Measurements from ENCODE around the gene ANO6. TPM values are rescaled to one million over a fixed set of nuclear protein-coding genes. Genes with fewer than 3 reads are reported as not detected.

Gene ANO6
- total and polyA plus RNA-seq, 10 donors = 2.3 to 38.5 (median 31.7) TPM

DNA sequence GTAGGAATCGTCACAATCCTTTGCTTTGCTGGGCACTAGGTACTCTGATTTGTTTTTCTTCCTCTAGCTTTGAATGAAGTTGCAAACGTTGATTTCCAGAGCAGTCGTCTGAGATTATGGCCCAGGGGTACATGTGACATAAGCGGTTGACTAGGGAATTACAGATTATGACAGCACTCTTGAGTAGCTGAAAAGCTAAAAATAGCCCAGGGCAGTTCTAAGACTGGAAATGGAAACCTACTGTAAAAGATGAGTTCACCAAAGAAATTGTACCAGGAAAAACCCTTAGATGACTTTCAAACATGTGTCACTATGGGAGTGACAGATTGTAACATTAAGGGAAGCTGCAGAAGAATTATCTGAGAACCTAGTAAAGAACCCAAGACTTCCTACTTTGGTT is 108.5 kb downstream of the ANO6 start:
- H3K9me3 ChIP-seq = no peaks in the 10 kb centered on the region
- 54 to 69% (median 56%) methylated on average over 4 of the region's 4 CpGs for WGBS, 5 donors
- intact Hi-C loops (cut with DNase I; ENCODE audit: low total_unique reads) = no loop called here
- H3K36me3 ChIP-seq = no peaks in the 10 kb centered on the region
- H3K4me3 ChIP-seq = no peak overlapping the region
- no peaks in the 10 kb centered on the region for H3K4me1 ChIP-seq
- no peaks in the 10 kb centered on the region for H3K27me3 ChIP-seq (replicated peaks in 1 of 7)
- TF ChIP-seq, protein P1, sequence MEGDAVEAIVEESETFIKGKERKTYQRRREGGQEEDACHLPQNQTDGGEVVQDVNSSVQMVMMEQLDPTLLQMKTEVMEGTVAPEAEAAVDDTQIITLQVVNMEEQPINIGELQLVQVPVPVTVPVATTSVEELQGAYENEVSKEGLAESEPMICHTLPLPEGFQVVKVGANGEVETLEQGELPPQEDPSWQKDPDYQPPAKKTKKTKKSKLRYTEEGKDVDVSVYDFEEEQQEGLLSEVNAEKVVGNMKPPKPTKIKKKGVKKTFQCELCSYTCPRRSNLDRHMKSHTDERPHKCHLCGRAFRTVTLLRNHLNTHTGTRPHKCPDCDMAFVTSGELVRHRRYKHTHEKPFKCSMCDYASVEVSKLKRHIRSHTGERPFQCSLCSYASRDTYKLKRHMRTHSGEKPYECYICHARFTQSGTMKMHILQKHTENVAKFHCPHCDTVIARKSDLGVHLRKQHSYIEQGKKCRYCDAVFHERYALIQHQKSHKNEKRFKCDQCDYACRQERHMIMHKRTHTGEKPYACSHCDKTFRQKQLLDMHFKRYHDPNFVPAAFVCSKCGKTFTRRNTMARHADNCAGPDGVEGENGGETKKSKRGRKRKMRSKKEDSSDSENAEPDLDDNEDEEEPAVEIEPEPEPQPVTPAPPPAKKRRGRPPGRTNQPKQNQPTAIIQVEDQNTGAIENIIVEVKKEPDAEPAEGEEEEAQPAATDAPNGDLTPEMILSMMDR (IDR thresholded peaks at IDR 0.05 in 8 of 11, conservative IDR thresholded peaks at IDR 0.05 in 3 of 11) = no peak
- TF ChIP-seq POLR2AphosphoS5 (IDR thresholded peaks at IDR 0.05) (no peak), POLR2A (IDR thresholded peaks at IDR 0.05) (no peak)
- no peak overlapping the region for H3K27ac ChIP-seq
- no peak for DNase-seq

DNA sequence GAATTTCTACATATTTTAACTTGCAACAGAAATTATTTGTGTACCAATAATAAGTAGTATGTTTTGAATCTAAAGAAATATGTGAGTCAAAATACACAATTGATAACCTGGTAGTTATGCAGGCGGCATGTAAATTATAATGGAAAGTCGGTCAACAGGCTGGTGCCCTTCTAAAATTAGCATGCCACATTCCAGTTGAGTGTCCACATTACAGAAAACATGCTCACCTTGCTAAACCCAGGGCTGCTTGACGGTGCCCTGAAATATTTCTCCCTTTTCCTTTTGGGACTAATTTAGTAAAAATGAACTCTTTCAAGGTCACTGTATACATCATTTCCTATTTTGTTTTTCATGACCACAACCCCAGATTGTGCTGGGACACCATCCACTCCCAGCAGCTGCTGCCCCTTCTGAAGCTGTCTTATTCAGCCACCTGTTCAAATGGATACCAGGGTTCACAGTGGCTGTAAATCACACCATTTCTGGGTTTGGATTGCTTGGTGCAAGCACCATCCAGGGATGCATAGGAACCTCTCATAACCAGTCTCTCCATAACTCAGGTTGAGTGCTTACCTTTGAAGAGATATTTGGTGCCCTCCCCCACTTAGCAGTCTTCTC is 110.6 kb downstream of the ANO6 start:
- H3K27ac ChIP-seq = no peak overlapping the region
- 80 to 86% (median 85%) methylated on average over 3 of the region's 3 CpGs for WGBS, 5 donors
- TF ChIP-seq, protein P1 (IDR thresholded peaks at IDR 0.05 in 8 of 11, conservative IDR thresholded peaks at IDR 0.05 in 3 of 11) = no peak
- no peak for TF ChIP-seq POLR2AphosphoS5 (IDR thresholded peaks at IDR 0.05)
- no peak for TF ChIP-seq POLR2A (IDR thresholded peaks at IDR 0.05)
- H3K27me3 ChIP-seq (replicated peaks in 1 of 7) = no peaks in the 10 kb centered on the region
- DNase-seq = no peak
- H3K4me3 ChIP-seq = no peak overlapping the region
- H3K36me3 ChIP-seq = peaks cover 0 to 1% (median 0%) of the 10 kb centered on the region in 6 donors
- H3K9me3 ChIP-seq = no peaks in the 10 kb centered on the region
- no peaks in the 10 kb centered on the region for H3K4me1 ChIP-seq
- intact Hi-C loops (cut with DNase I; ENCODE audit: low total_unique reads) = no loop called here

GRCh38 chr12:45327823-45328383 is 112.0 kb downstream of the ANO6 start:
- DNase-seq = no peak
- 81 to 90% (median 86%) methylated on average over 2 of the region's 2 CpGs for WGBS, 5 donors
- intact Hi-C loops (cut with DNase I; ENCODE audit: low total_unique reads) = no loop called here
- no peaks in the 10 kb centered on the region for H3K4me1 ChIP-seq
- H3K9me3 ChIP-seq = no peaks in the 10 kb centered on the region
- no peaks in the 10 kb centered on the region for H3K27me3 ChIP-seq (replicated peaks in 1 of 7)
- H3K36me3 ChIP-seq = peaks cover 0 to 15% (median 4%) of the 10 kb centered on the region in 6 donors
- no peak overlapping the region for H3K27ac ChIP-seq
- no peak for TF ChIP-seq POLR2AphosphoS5 (IDR thresholded peaks at IDR 0.05)
- TF ChIP-seq POLR2A (IDR thresholded peaks at IDR 0.05) = no peak
- TF ChIP-seq, protein P1 (IDR thresholded peaks at IDR 0.05 in 8 of 11, conservative IDR thresholded peaks at IDR 0.05 in 3 of 11) = no peak
- H3K4me3 ChIP-seq = no peak overlapping the region

GRCh38 chr12:45329238-45329637 is 113.3 kb downstream of the ANO6 start:
- WGBS, 5 donors = 88 to 100% (median 100%) methylated on average over 1 of the region's 1 CpG
- Histone ChIP-seq H3K27me3 (replicated peaks in 1 of 7) (no peaks in the 10 kb centered on the region), H3K4me1 (no peaks in the 10 kb centered on the region), H3K4me3 (no peak overlapping the region), H3K36me3 (peaks cover 0 to 28% (median 4%) of the 10 kb centered on the region in 6 donors), H3K27ac (no peak overlapping the region), H3K9me3 (no peaks in the 10 kb centered on the region)
- no peak for DNase-seq
- TF ChIP-seq, protein P1 (IDR thresholded peaks at IDR 0.05 in 8 of 11, conservative IDR thresholded peaks at IDR 0.05 in 3 of 11) = no peak
- no peak for TF ChIP-seq POLR2AphosphoS5 (IDR thresholded peaks at IDR 0.05)
- TF ChIP-seq POLR2A (IDR thresholded peaks at IDR 0.05) = no peak
- intact Hi-C loops (cut with DNase I; ENCODE audit: low total_unique reads) = no loop called here
